Choroid plexus epithelial cell (primary cell): Measurements from ENCODE around the gene SLC8A3.

Experiments
- DNase-seq: peaks from one replicate; pipeline ENCODE4 v3.0.0-alpha.2; 2010; ENCODE audit warnings: low read depth
- H3K4me3 ChIP-seq: 2 replicates; pipeline ENCODE4 v1.5.1; 2011; ENCODE audit warnings: low read depth, mild to moderate bottlenecking, control low read depth, low read length, moderate library complexity
- TF ChIP-seq, protein P1 (sequence below): conservative IDR thresholded peaks from 2 replicates; pipeline ENCODE4 v1.5.1; 2011; ENCODE audit warnings: low read depth, mild to moderate bottlenecking, control low read depth, inconsistent platforms, low read length, moderate library complexity

Gene SLC8A3

DNA sequence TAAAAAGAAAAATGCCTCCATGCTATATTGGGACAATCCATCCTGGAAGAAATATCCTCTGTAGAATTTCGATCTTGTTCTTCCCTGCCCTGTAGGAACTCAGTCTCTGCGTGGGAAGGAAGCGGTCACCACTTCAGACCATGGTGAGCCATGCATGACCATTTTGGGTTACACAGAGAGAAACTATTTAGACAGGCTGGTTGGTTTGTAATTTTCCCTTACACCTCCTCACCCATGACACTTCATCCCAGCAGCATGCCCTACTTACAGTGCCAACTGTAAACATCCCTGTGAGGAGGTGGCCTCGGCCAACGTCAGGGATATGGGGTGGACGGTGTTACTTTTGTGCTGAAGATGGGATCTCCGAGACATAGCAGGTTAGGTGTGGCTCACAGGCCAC, 188.2 kb downstream of the SLC8A3 start:
- H3K4me3 ChIP-seq = no peak overlapping the region
- no peak for DNase-seq
- TF ChIP-seq, protein P1, sequence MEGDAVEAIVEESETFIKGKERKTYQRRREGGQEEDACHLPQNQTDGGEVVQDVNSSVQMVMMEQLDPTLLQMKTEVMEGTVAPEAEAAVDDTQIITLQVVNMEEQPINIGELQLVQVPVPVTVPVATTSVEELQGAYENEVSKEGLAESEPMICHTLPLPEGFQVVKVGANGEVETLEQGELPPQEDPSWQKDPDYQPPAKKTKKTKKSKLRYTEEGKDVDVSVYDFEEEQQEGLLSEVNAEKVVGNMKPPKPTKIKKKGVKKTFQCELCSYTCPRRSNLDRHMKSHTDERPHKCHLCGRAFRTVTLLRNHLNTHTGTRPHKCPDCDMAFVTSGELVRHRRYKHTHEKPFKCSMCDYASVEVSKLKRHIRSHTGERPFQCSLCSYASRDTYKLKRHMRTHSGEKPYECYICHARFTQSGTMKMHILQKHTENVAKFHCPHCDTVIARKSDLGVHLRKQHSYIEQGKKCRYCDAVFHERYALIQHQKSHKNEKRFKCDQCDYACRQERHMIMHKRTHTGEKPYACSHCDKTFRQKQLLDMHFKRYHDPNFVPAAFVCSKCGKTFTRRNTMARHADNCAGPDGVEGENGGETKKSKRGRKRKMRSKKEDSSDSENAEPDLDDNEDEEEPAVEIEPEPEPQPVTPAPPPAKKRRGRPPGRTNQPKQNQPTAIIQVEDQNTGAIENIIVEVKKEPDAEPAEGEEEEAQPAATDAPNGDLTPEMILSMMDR = no peak

DNA sequence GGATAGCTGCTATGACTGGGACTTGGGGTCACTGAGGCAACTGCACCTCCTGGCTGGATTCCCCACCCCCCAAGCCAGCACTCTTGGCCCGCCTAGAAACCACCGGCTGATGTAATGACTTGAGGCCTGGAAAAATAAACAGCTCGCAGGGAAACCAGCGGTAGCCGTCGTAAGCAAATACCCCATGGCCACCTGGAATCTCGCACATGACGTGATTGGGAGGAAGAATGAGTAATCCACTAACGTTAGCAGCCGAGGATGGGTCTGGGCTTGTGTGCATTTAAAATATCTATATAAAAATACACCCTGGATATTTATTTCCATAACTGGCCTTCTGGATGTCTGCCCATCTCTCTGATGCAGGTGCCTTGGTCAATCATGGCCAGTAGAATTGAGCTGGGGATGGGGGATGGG, 189.5 kb downstream of the SLC8A3 start:
- TF ChIP-seq, protein P1 = no peak
- H3K4me3 ChIP-seq = no peak overlapping the region
- peak; percentile 99 for DNase-seq

DNA sequence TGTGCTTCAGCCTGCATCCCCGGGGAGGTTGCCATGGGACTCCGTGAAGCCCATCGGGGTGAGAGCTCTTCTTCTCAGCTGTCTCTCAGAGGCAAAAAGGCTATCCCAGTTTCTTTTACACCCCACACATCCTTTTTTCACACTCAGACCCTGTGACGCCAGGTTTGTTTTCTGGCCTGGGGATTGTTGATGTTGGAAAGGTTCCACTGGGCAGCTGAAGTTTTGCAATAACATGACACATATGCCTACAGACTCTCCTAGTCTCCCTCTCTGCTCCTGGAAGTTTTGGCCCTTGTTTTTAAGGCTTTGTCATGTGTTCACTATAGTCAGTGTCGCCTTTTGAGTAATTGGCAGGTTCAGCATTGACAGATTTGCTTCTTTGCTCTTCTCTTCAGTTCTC, 190.9 kb downstream of the SLC8A3 start:
- TF ChIP-seq, protein P1 = no peak
- H3K4me3 ChIP-seq = no peak overlapping the region
- peak; percentile 96 for DNase-seq

DNA sequence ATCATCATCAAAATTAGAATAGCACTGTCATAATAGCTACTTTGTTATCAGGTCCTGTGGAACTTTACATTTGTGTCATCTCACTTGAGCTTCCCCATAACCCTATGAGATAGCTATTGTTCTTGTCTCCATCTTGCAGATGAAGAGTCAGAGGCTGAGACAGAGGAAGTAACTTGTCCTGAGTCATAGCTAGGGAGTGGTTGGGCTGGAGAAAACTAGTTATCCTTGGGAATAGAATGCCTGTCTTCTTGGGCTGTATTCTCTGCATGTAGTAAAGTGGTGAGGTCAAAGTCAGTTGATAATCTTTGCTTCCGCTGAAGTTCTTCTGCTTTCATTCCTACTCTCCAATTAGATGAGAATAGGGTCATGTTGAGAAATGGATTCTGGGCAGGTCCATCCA, 192.5 kb downstream of the SLC8A3 start:
- peak; percentile 69 for DNase-seq
- TF ChIP-seq, protein P1 = no peak
- H3K4me3 ChIP-seq = no peak overlapping the region
